ENCODE results near the gene HELZ. TPM values are rescaled to one million over a fixed set of nuclear protein-coding genes. Genes with fewer than 3 reads are reported as not detected.
A peak's percentile ranks its signal among the peaks of the same experiment; 100 is the strongest.

HELZ gene
- total and polyA plus RNA-seq, 4 donors = 3.8 to 69.2 (median 25.7) TPM

DNA sequence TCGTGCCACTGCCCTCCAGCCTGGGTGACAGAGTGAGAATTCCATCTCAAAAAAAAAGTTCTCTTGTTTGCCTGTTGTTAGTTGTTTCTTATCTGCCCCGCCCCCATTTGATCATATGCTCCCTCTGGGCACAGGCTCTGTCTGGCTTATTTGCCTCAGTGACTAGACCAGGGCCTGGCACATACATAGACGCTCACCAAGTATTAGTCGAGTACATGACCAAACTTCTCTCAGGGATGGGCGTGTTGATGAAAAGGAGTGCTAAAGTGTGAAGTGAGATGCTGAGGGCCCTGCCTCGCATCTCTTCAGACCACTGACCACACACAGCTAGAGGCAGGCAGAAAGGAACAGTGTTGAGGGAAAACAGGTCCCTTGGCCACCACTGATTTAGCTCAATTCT, 3.3 kb upstream of the HELZ start:
- Histone ChIP-seq H3K4me1 (ENCODE audit: control insufficient read depth in 4 of 4, insufficient read depth in 4 of 4, low read length in 3 of 4) (peaks cover 2 to 23% (median 13%) of the 10 kb centered on the region in 4 donors), H3K27ac (ENCODE audit: low read depth in 1 of 2, low read length in 2 of 2) (no peak overlapping the region), H3K4me3 (ENCODE audit: low read depth in 1 of 3, low read length in 3 of 3) (no peak overlapping the region), H3K27me3 (ENCODE audit: control insufficient read depth in 4 of 4, insufficient read depth in 4 of 4, low read length in 3 of 4) (no peaks in the 10 kb centered on the region), H3K9ac (ENCODE audit: low read depth in 1 of 2, low read length in 2 of 2) (no peak overlapping the region), H3K9me3 (ENCODE audit: control insufficient read depth in 4 of 4, low read length in 3 of 4) (no peaks in the 10 kb centered on the region), H3K36me3 (ENCODE audit: control insufficient read depth in 4 of 4, insufficient read depth in 3 of 4, low read depth in 1 of 4, low read length in 3 of 4) (no peaks in the 10 kb centered on the region)
- DNase-seq (ENCODE audit: low spot score) = no peak
- 87% methylated on average over 6 of the region's 6 CpGs for WGBS
- TF ChIP-seq GABPA (IDR thresholded peaks at IDR 0.05 in 1 of 2, conservative IDR thresholded peaks at IDR 0.05 in 1 of 2) (no peak), TAF1 (conservative IDR thresholded peaks at IDR 0.05) (no peak), HNF4G (IDR thresholded peaks at IDR 0.05) (no peak)

DNA sequence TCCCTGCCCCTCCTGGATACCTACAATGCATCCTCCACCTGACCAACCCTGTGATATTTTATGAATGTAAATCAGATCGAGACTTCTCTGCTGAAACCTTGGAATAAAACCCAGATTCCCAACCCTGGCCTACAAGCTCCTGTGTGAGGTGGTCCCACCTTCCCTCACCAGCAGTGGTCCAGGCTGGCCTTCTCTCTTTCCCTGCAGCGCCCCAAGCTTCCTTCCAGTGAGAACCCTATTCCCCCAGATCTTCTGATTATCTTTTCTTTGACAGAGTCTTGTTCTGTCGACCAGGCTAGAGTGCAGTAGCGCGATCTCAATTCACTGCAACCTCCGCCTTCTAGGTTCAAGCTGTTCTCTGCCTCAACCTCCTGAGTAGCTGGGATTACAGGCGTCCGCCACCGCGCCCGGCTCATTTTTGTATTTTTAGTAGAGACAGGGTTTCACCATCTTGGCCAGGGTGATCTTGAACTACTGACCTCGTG, 2.5 kb upstream of the HELZ start:
- Histone ChIP-seq H3K4me3 (ENCODE audit: low read depth in 1 of 3, low read length in 3 of 3) (no peak overlapping the region), H3K27ac (ENCODE audit: low read depth in 1 of 2, low read length in 2 of 2) (peak overlapping the region in 1 of 2 donors; percentile 50), H3K9me3 (ENCODE audit: control insufficient read depth in 4 of 4, low read length in 3 of 4) (no peaks in the 10 kb centered on the region), H3K9ac (ENCODE audit: low read depth in 1 of 2, low read length in 2 of 2) (no peak overlapping the region), H3K27me3 (ENCODE audit: control insufficient read depth in 4 of 4, insufficient read depth in 4 of 4, low read length in 3 of 4) (no peaks in the 10 kb centered on the region), H3K36me3 (ENCODE audit: control insufficient read depth in 4 of 4, insufficient read depth in 3 of 4, low read depth in 1 of 4, low read length in 3 of 4) (no peaks in the 10 kb centered on the region), H3K4me1 (ENCODE audit: control insufficient read depth in 4 of 4, insufficient read depth in 4 of 4, low read length in 3 of 4) (peaks cover 2 to 26% (median 19%) of the 10 kb centered on the region in 4 donors)
- TF ChIP-seq FOXA2 (IDR thresholded peaks at IDR 0.05) (no peak), TAF1 (conservative IDR thresholded peaks at IDR 0.05) (no peak), GABPA (IDR thresholded peaks at IDR 0.05 in 1 of 2, conservative IDR thresholded peaks at IDR 0.05 in 1 of 2) (no peak), NR2F2 (IDR thresholded peaks at IDR 0.05) (no peak), RAD21 (IDR thresholded peaks at IDR 0.05) (no peak), RXRA (IDR thresholded peaks at IDR 0.05) (no peak), HNF4A (conservative IDR thresholded peaks at IDR 0.05) (no peak), YY1 (IDR thresholded peaks at IDR 0.05) (no peak), HNF4G (IDR thresholded peaks at IDR 0.05) (no peak), JUND (IDR thresholded peaks at IDR 0.05) (no peak)
- TF ChIP-seq, protein P1, sequence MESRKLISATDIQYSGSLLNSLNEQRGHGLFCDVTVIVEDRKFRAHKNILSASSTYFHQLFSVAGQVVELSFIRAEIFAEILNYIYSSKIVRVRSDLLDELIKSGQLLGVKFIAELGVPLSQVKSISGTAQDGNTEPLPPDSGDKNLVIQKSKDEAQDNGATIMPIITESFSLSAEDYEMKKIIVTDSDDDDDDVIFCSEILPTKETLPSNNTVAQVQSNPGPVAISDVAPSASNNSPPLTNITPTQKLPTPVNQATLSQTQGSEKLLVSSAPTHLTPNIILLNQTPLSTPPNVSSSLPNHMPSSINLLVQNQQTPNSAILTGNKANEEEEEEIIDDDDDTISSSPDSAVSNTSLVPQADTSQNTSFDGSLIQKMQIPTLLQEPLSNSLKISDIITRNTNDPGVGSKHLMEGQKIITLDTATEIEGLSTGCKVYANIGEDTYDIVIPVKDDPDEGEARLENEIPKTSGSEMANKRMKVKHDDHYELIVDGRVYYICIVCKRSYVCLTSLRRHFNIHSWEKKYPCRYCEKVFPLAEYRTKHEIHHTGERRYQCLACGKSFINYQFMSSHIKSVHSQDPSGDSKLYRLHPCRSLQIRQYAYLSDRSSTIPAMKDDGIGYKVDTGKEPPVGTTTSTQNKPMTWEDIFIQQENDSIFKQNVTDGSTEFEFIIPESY (IDR thresholded peaks at IDR 0.05) = no peak
- TF ChIP-seq, protein P2, sequence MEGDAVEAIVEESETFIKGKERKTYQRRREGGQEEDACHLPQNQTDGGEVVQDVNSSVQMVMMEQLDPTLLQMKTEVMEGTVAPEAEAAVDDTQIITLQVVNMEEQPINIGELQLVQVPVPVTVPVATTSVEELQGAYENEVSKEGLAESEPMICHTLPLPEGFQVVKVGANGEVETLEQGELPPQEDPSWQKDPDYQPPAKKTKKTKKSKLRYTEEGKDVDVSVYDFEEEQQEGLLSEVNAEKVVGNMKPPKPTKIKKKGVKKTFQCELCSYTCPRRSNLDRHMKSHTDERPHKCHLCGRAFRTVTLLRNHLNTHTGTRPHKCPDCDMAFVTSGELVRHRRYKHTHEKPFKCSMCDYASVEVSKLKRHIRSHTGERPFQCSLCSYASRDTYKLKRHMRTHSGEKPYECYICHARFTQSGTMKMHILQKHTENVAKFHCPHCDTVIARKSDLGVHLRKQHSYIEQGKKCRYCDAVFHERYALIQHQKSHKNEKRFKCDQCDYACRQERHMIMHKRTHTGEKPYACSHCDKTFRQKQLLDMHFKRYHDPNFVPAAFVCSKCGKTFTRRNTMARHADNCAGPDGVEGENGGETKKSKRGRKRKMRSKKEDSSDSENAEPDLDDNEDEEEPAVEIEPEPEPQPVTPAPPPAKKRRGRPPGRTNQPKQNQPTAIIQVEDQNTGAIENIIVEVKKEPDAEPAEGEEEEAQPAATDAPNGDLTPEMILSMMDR (IDR thresholded peaks at IDR 0.05; ENCODE audit: low read depth, low read length, missing input control) = no peak
- TF ChIP-seq, protein P3, sequence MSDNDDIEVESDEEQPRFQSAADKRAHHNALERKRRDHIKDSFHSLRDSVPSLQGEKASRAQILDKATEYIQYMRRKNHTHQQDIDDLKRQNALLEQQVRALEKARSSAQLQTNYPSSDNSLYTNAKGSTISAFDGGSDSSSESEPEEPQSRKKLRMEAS (IDR thresholded peaks at IDR 0.05) = no peak
- WGBS = 96% methylated on average over 12 of the region's 12 CpGs
- DNase-seq (ENCODE audit: low spot score) = no peak

DNA sequence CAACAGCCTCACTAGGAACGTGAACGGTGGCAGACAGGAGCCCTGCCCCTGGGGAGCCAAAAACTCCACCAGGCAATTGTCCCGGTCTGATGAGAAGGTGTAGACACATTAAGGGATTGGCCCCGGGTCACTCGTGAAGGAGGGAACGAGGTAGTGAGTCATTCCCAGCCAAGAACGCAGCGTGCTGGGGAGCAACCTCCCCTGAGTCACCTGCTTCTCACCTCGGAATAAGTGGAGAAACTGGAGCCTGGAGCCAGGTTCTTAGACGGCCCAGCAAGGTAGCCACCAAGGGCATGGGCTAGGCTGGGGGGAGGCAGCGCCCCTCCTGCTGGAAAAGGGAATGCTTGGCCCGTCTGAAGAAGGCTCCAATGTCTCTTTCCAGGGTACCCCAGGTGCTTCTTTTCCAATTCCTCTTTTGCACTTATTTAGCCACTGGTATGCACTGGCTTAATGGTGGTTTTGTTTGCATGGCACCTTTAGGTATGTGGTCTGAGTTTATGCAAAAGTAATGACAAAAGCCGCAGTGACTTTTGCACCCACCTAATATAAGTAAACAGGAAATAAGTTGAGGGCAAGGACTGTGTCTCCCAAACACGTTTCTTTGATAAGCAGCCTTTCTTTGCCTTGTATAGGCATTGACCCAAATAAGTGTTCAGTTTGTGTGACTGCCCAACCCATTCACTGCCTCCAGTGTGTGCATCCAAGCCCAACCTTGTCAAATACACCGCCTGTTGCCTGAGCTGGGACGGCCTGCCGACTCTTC, 1.8 kb upstream of the HELZ start:
- H3K27me3 ChIP-seq (ENCODE audit: control insufficient read depth in 4 of 4, insufficient read depth in 4 of 4, low read length in 3 of 4) = no peaks in the 10 kb centered on the region
- peaks cover 4 to 28% (median 20%) of the 10 kb centered on the region in 4 donors for H3K4me1 ChIP-seq (ENCODE audit: control insufficient read depth in 4 of 4, insufficient read depth in 4 of 4, low read length in 3 of 4)
- H3K4me3 ChIP-seq (ENCODE audit: low read depth in 1 of 3, low read length in 3 of 3) = peak overlapping the region in 2 of 3 donors; percentile 86 to 91
- peak overlapping the region in 1 of 2 donors; percentile 22 for H3K9ac ChIP-seq (ENCODE audit: low read depth in 1 of 2, low read length in 2 of 2)
- H3K36me3 ChIP-seq (ENCODE audit: control insufficient read depth in 4 of 4, insufficient read depth in 3 of 4, low read depth in 1 of 4, low read length in 3 of 4) = no peaks in the 10 kb centered on the region
- peak overlapping the region; percentile 98 to 99 for H3K27ac ChIP-seq (ENCODE audit: low read depth in 1 of 2, low read length in 2 of 2)
- no peaks in the 10 kb centered on the region for H3K9me3 ChIP-seq (ENCODE audit: control insufficient read depth in 4 of 4, low read length in 3 of 4)
- DNase-seq (ENCODE audit: low spot score) = no peak
- WGBS = 33% methylated on average over 17 of the region's 17 CpGs
- peak in 1 of 2 donors; percentile 12 for TF ChIP-seq JUND (IDR thresholded peaks at IDR 0.05)
- TF ChIP-seq FOXA1 (IDR thresholded peaks at IDR 0.05) = no peak
- TF ChIP-seq GABPA (IDR thresholded peaks at IDR 0.05 in 1 of 2, conservative IDR thresholded peaks at IDR 0.05 in 1 of 2) = no peak
- no peak for TF ChIP-seq TAF1 (conservative IDR thresholded peaks at IDR 0.05)
- TF ChIP-seq, protein P4, sequence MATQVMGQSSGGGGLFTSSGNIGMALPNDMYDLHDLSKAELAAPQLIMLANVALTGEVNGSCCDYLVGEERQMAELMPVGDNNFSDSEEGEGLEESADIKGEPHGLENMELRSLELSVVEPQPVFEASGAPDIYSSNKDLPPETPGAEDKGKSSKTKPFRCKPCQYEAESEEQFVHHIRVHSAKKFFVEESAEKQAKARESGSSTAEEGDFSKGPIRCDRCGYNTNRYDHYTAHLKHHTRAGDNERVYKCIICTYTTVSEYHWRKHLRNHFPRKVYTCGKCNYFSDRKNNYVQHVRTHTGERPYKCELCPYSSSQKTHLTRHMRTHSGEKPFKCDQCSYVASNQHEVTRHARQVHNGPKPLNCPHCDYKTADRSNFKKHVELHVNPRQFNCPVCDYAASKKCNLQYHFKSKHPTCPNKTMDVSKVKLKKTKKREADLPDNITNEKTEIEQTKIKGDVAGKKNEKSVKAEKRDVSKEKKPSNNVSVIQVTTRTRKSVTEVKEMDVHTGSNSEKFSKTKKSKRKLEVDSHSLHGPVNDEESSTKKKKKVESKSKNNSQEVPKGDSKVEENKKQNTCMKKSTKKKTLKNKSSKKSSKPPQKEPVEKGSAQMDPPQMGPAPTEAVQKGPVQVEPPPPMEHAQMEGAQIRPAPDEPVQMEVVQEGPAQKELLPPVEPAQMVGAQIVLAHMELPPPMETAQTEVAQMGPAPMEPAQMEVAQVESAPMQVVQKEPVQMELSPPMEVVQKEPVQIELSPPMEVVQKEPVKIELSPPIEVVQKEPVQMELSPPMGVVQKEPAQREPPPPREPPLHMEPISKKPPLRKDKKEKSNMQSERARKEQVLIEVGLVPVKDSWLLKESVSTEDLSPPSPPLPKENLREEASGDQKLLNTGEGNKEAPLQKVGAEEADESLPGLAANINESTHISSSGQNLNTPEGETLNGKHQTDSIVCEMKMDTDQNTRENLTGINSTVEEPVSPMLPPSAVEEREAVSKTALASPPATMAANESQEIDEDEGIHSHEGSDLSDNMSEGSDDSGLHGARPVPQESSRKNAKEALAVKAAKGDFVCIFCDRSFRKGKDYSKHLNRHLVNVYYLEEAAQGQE (IDR thresholded peaks at IDR 0.05) = no peak
- no peak for TF ChIP-seq HNF4A (conservative IDR thresholded peaks at IDR 0.05)
- no peak for TF ChIP-seq FOXA2 (IDR thresholded peaks at IDR 0.05)
- TF ChIP-seq, protein P2 (IDR thresholded peaks at IDR 0.05; ENCODE audit: low read depth, low read length, missing input control) = no peak
- no peak for TF ChIP-seq EGR1 (IDR thresholded peaks at IDR 0.05; ENCODE audit: low read depth in 2 of 2)
- TF ChIP-seq HNF4G (IDR thresholded peaks at IDR 0.05) = no peak
